NCI-H1417 treated with DMSO at 0.1 percent for 48 hours (cell line): Measurements from ENCODE around the gene IL5RA.

ENCODE experiments used
- DNase-seq: peaks from one replicate; lab custom pipeline; 2025; lab: John Stamatoyannopoulos, UW

Gene IL5RA

GRCh38 chr3:3110299-3110630 lies at the start of gene IL5RA:
IL5RA (minus strand) TSS chr3:3110374; CDS start chr3:3104984, 5,390 bp downstream.
- no peak for DNase-seq

GRCh38 chr3:3157484-3157883 lies 47.3 kb upstream of the IL5RA start:
- DNase-seq = no peak

GRCh38 chr3:3154879-3155610 lies 44.9 kb upstream of the IL5RA start:
- no peak for DNase-seq

GRCh38 chr3:3151513-3151912 lies 41.3 kb upstream of the IL5RA start:
- DNase-seq = no peak

GRCh38 chr3:3149560-3149959 lies 39.4 kb upstream of the IL5RA start:
- DNase-seq = no peak

- no peak for DNase-seq
Measured at GRCh38 chr3:3145831-3146230, 35.7 kb upstream of the IL5RA start.

- no peak for DNase-seq
Measured at GRCh38 chr3:3141939-3142338, 31.8 kb upstream of the IL5RA start.

GRCh38 chr3:3137526-3137925 lies 27.4 kb upstream of the IL5RA start:
- DNase-seq = no peak

GRCh38 chr3:3134750-3135448 lies 24.7 kb upstream of the IL5RA start:
- no peak for DNase-seq

GRCh38 chr3:3133500-3133899 lies 23.3 kb upstream of the IL5RA start:
- no peak for DNase-seq

- no peak for DNase-seq
Measured at GRCh38 chr3:3129579-3129978, 19.4 kb upstream of the IL5RA start.

GRCh38 chr3:3127432-3128010 lies 17.3 kb upstream of the IL5RA start:
- DNase-seq = no peak

- DNase-seq = peak; percentile 23
Measured at GRCh38 chr3:3126477-3127431, 16.6 kb upstream of the IL5RA start, which contains the start of gene TRNT1. TRNT1 (plus strand) TSS chr3:3126940; CDS start chr3:3129041, 2,101 bp downstream.

- DNase-seq = no peak
Measured at GRCh38 chr3:3125977-3126376, 15.8 kb upstream of the IL5RA start.

GRCh38 chr3:3119393-3119851 lies 9.2 kb upstream of the IL5RA start:
- no peak for DNase-seq

GRCh38 chr3:3117651-3118050 lies 7.5 kb upstream of the IL5RA start:
- no peak for DNase-seq

- no peak for DNase-seq
Measured at GRCh38 chr3:3113042-3113709, 3.0 kb upstream of the IL5RA start.

GRCh38 chr3:3110749-3111361 lies 681 bp upstream of the IL5RA start:
- DNase-seq = no peak

- DNase-seq = no peak
Measured at GRCh38 chr3:3109407-3110298, 521 bp downstream of the IL5RA start.

- DNase-seq = no peak
Measured at GRCh38 chr3:3107858-3108257, 2.3 kb downstream of the IL5RA start.
